Measurements from ENCODE around the gene KLF2. TPM values are rescaled to one million over a fixed set of nuclear protein-coding genes. Genes with fewer than 3 reads are reported as not detected.

Gene KLF2
- total RNA-seq, 1 experiment from 2014 or later: 1.9 TPM

GRCh38 chr19:16327911-16328823 is 3.5 kb downstream of the KLF2 start:
- intact Hi-C loops (cut with micrococcal nuclease; ENCODE audit: unreplicated experiment): no loop called here
- Histone ChIP-seq H3K36me3 (ENCODE audit: insufficient read depth, low read length, poor library complexity, severe bottlenecking) (no peaks in the 10 kb centered on the region), H3K9me3 (ENCODE audit: low read depth, low read length, poor library complexity, severe bottlenecking) (no peaks in the 10 kb centered on the region), H3K4me3 (ENCODE audit: low read depth, low read length, poor library complexity, severe bottlenecking) (no peak overlapping the region), H3K27ac (ENCODE audit: low read depth, low read length, poor library complexity, severe bottlenecking) (no peak overlapping the region), H3K4me1 (ENCODE audit: insufficient read depth, low read length, poor library complexity, severe bottlenecking) (no peaks in the 10 kb centered on the region), H3K27me3 (replicated peaks; ENCODE audit: insufficient read depth, low read depth, low read length, poor library complexity) (peaks cover 6% of the 10 kb centered on the region)
- no TSS peak for BruUV-seq (replicated peaks)
- TF ChIP-seq EZH2 (IDR thresholded peaks at IDR 0.05; ENCODE audit: borderline replicate concordance, low read depth, low read length, poor library complexity, severe bottlenecking): no peak
- TF ChIP-seq CTCF (conservative IDR thresholded peaks at IDR 0.05; ENCODE audit: low read depth, low read length): no peak
- POLR2A ChIA-PET (ENCODE audit: low non-redundant PET): no interaction called here
- DNase-seq (ENCODE audit: low spot score): no peak
- CTCF ChIA-PET: interaction anchor here (0.6 kb wide), 1 partner anchor 80 kb away, joined by 3 read pairs; no protein-coding TSS in a partner anchor

- Histone ChIP-seq H3K4me1 (ENCODE audit: insufficient read depth, low read length, poor library complexity, severe bottlenecking) (no peaks in the 10 kb centered on the region), H3K27me3 (replicated peaks; ENCODE audit: insufficient read depth, low read depth, low read length, poor library complexity) (peaks cover 6% of the 10 kb centered on the region), H3K9me3 (ENCODE audit: low read depth, low read length, poor library complexity, severe bottlenecking) (no peaks in the 10 kb centered on the region), H3K27ac (ENCODE audit: low read depth, low read length, poor library complexity, severe bottlenecking) (no peak overlapping the region), H3K4me3 (ENCODE audit: low read depth, low read length, poor library complexity, severe bottlenecking) (no peak overlapping the region), H3K36me3 (ENCODE audit: insufficient read depth, low read length, poor library complexity, severe bottlenecking) (no peaks in the 10 kb centered on the region)
- BruUV-seq (replicated peaks): no TSS peak
- ChIA-PET POLR2A (ENCODE audit: low non-redundant PET) (interaction anchor here (0.6 kb wide), 1 partner anchor 10 kb away, joined by 3 read pairs; no protein-coding TSS in a partner anchor), CTCF (interaction anchor here (0.6 kb wide), 1 partner anchor 81 kb away, joined by 3 read pairs; no protein-coding TSS in a partner anchor)
- DNase-seq (ENCODE audit: low spot score): no peak
- intact Hi-C loops (cut with micrococcal nuclease; ENCODE audit: unreplicated experiment): no loop called here
- TF ChIP-seq EZH2 (IDR thresholded peaks at IDR 0.05; ENCODE audit: borderline replicate concordance, low read depth, low read length, poor library complexity, severe bottlenecking) (no peak), CTCF (conservative IDR thresholded peaks at IDR 0.05; ENCODE audit: low read depth, low read length) (0 out of 2 replicates have a peak, but pooled peaks have one; percentile 19)
Measured at GRCh38 chr19:16328824-16329482, 4.3 kb downstream of the KLF2 start.

GRCh38 chr19:16330368-16330801 is 5.8 kb downstream of the KLF2 start:
- BruUV-seq (replicated peaks): no TSS peak
- ChIA-PET POLR2A (ENCODE audit: low non-redundant PET) (no interaction called here), CTCF (interaction anchor here (0.8 kb wide), 1 partner anchor 82 kb away, joined by 7 read pairs; no protein-coding TSS in a partner anchor)
- intact Hi-C loops (cut with micrococcal nuclease; ENCODE audit: unreplicated experiment): no loop called here
- no peak overlapping the region for H3K27ac ChIP-seq (ENCODE audit: low read depth, low read length, poor library complexity, severe bottlenecking)
- no peaks in the 10 kb centered on the region for H3K27me3 ChIP-seq (replicated peaks; ENCODE audit: insufficient read depth, low read depth, low read length, poor library complexity)
- H3K4me1 ChIP-seq (ENCODE audit: insufficient read depth, low read length, poor library complexity, severe bottlenecking): no peaks in the 10 kb centered on the region
- DNase-seq (ENCODE audit: low spot score): no peak
- no peak overlapping the region for H3K4me3 ChIP-seq (ENCODE audit: low read depth, low read length, poor library complexity, severe bottlenecking)
- H3K36me3 ChIP-seq (ENCODE audit: insufficient read depth, low read length, poor library complexity, severe bottlenecking): no peaks in the 10 kb centered on the region
- no peak for TF ChIP-seq CTCF (conservative IDR thresholded peaks at IDR 0.05; ENCODE audit: low read depth, low read length)
- TF ChIP-seq EZH2 (IDR thresholded peaks at IDR 0.05; ENCODE audit: borderline replicate concordance, low read depth, low read length, poor library complexity, severe bottlenecking): no peak
- H3K9me3 ChIP-seq (ENCODE audit: low read depth, low read length, poor library complexity, severe bottlenecking): no peaks in the 10 kb centered on the region

Measured in A673 (cell line).